Measurements from ENCODE around the gene FAM193B. TPM values are rescaled to one million over a fixed set of nuclear protein-coding genes. Genes with fewer than 3 reads are reported as not detected.
"Not testable (repeated sequence)": the region's sequence is repeated elsewhere in the genome, so short reads cannot be mapped to it uniquely, and the experiment has no call there.

FAM193B gene
- total RNA-seq, 1 donor from 2014 or later, result 28.1 TPM

GRCh38 chr5:177499842-177500241, 54.5 kb downstream of the FAM193B start:
- DNase-seq, result no peak

GRCh38 chr5:177498013-177498787, 56.2 kb downstream of the FAM193B start:
- DNase-seq, result no peak

- peak; percentile 98 for DNase-seq
These were observed 56.9 kb downstream of the FAM193B start, which contains the start of gene PDLIM7 for GRCh38 chr5:177497292-177498012. Gene PDLIM7, minus strand, starts transcription at chr5:177497604. Its CDS starts 1,092 bp downstream, at chr5:177496512.

- peak; percentile 96 for DNase-seq
These were observed 57.6 kb downstream of the FAM193B start for GRCh38 chr5:177496727-177497291.

GRCh38 chr5:177496070-177496726, 58.2 kb downstream of the FAM193B start:
- DNase-seq, result no peak

GRCh38 chr5:177495243-177496060, 58.9 kb downstream of the FAM193B start:
- peak; percentile 87 for DNase-seq

GRCh38 chr5:177494346-177495195, 59.8 kb downstream of the FAM193B start:
- peak; percentile 89 for DNase-seq

- no peak for DNase-seq
These were observed 60.5 kb downstream of the FAM193B start for GRCh38 chr5:177493795-177494345.

- no peak for DNase-seq
These were observed 61.5 kb downstream of the FAM193B start for GRCh38 chr5:177492841-177493240.

- no peak for DNase-seq
These were observed 62.2 kb downstream of the FAM193B start for GRCh38 chr5:177491983-177492746.

GRCh38 chr5:177491429-177491945, 62.9 kb downstream of the FAM193B start:
- peak; percentile 89 for DNase-seq

GRCh38 chr5:177490992-177491391, 63.4 kb downstream of the FAM193B start:
- no peak for DNase-seq

- DNase-seq, result no peak
These were observed 63.9 kb downstream of the FAM193B start for GRCh38 chr5:177490311-177490991.

- DNase-seq, result no peak
These were observed 65.1 kb downstream of the FAM193B start for GRCh38 chr5:177489119-177489716.

- DNase-seq, result no peak
These were observed 66.4 kb downstream of the FAM193B start for GRCh38 chr5:177487975-177488374.

- no peak for DNase-seq
These were observed 67.2 kb downstream of the FAM193B start for GRCh38 chr5:177487144-177487543.

- DNase-seq, result no peak
These were observed 68.1 kb downstream of the FAM193B start for GRCh38 chr5:177486256-177486655.

- not testable (repeated sequence) for DNase-seq
These were observed 68.6 kb downstream of the FAM193B start for GRCh38 chr5:177485753-177486152.
